HUDEP-2 (cell line): ENCODE data around the gene FKBP9.
"Not testable (repeated sequence)": the region's sequence is repeated elsewhere in the genome, so short reads cannot be mapped to it uniquely, and the experiment has no call there.

Experiments used
- DNase-seq, 76 experiments: peaks; one replicate each; lab custom pipeline; 2025; ENCODE audit not compliant: unreplicated experiment in 76 of 76; lab: John Stamatoyannopoulos, UW

The FKBP9 gene

GRCh38 chr7:33004104-33004616, 46.9 kb downstream of the FKBP9 start:
- not testable (repeated sequence) for DNase-seq

- not testable (repeated sequence) for DNase-seq
Observed at GRCh38 chr7:33005193-33005592, 48.0 kb downstream of the FKBP9 start.

GRCh38 chr7:33005690-33006089, 48.5 kb downstream of the FKBP9 start:
- not testable (repeated sequence) for DNase-seq

GRCh38 chr7:33009734-33010133, 52.5 kb downstream of the FKBP9 start:
- no peak for DNase-seq

- no peak for DNase-seq
Observed at GRCh38 chr7:33012364-33012763, 55.1 kb downstream of the FKBP9 start.

- no peak for DNase-seq
Observed at GRCh38 chr7:33024189-33024757, 67.0 kb downstream of the FKBP9 start.

GRCh38 chr7:33035776-33036175, 78.5 kb downstream of the FKBP9 start:
- no peak for DNase-seq

GRCh38 chr7:33038639-33039038, 81.4 kb downstream of the FKBP9 start:
- peak in 1 of 76 experiments; percentile 13 for DNase-seq

- no peak for DNase-seq
Observed at GRCh38 chr7:33039257-33039902, 82.1 kb downstream of the FKBP9 start.

GRCh38 chr7:33039903-33040292, 82.7 kb downstream of the FKBP9 start:
- DNase-seq = no peak

GRCh38 chr7:33040803-33041516, 83.7 kb downstream of the FKBP9 start:
- peak in 44 of 76 experiments; percentile 2 to 55 (median 30) for DNase-seq

GRCh38 chr7:33041631-33042428, 84.6 kb downstream of the FKBP9 start:
- peak in 27 of 76 experiments; percentile 3 to 61 (median 26) for DNase-seq

GRCh38 chr7:33043501-33044400, 86.5 kb downstream of the FKBP9 start:
- peak in 2 of 76 experiments; percentile 4 to 5 for DNase-seq

- DNase-seq = no peak
Observed at GRCh38 chr7:33044401-33044718, 87.1 kb downstream of the FKBP9 start.

GRCh38 chr7:33044986-33045385, 87.7 kb downstream of the FKBP9 start:
- DNase-seq = no peak

- DNase-seq = no peak
Observed at GRCh38 chr7:33048257-33048656, 91.0 kb downstream of the FKBP9 start.

- no peak for DNase-seq
Observed at GRCh38 chr7:33048704-33049103, 91.5 kb downstream of the FKBP9 start.

GRCh38 chr7:33050535-33051318, 93.5 kb downstream of the FKBP9 start:
- peak in 28 of 76 experiments; percentile 2 to 59 (median 30) for DNase-seq

GRCh38 chr7:33053721-33054120, 96.5 kb downstream of the FKBP9 start:
- no peak for DNase-seq
